HPDE6-E6E7 (cell line): ENCODE measurements around the gene PRDM16.

ENCODE experiments used
- DNase-seq: peaks from one replicate; pipeline ENCODE4 v3.0.0; 2011; ENCODE audit warnings: missing footprints; ENCODE audit errors: extremely low spot score

The PRDM16 gene

GRCh38 chr1:3206696-3207095 is 137.7 kb downstream of the PRDM16 start:
- DNase-seq = no peak

DNA sequence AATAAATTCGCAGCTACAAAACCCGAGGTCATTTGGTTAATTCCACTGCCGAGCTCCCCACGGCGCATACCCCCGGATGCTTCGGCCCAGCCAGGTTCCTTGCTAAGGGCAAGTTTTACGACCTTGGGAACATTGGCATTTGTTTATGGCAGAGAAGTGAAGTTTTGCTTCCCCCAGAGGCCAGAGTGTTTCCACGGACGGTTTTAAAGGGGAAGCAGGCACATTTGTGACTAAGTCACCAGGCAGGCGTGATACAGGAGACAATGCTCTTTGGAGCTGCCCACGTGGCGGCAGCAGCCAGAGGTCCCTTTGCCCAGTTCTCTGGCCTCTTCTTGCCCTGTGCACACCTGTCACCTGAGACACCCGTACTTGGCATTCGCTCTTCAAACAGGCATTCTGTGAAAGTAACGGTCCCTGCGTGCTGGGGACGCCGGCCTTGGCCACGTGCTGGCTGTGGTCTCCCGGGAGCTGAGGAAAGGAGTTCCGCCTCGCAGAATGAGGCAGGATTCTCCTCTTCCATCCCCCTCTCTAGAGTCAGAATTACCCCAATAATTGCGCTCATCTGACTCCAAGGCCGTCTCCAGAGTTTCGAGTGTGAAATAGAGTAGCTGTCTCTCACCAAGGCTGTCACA is 138.3 kb downstream of the PRDM16 start:
- DNase-seq = no peak

DNA sequence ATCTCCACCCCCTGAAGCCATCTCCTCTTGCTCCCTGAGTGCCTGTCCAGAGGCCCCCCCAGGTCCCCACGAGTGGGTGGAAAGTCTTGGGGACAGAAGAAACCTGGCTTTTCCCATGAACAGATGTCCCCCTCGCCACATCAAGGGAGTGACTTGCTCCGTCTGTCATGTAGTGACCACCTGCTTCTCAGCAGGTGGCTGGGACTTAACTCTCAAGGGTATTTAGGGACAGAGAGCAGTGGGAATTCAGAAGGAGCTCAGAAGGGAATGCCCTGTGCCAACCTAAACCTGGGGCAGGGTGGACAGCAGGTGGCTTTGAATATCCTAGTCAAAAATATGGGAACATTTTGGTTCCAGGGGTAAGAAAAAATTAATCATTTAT is 139.8 kb downstream of the PRDM16 start:
- DNase-seq = no peak

GRCh38 chr1:3209201-3209600 is 140.2 kb downstream of the PRDM16 start:
- DNase-seq = no peak

DNA sequence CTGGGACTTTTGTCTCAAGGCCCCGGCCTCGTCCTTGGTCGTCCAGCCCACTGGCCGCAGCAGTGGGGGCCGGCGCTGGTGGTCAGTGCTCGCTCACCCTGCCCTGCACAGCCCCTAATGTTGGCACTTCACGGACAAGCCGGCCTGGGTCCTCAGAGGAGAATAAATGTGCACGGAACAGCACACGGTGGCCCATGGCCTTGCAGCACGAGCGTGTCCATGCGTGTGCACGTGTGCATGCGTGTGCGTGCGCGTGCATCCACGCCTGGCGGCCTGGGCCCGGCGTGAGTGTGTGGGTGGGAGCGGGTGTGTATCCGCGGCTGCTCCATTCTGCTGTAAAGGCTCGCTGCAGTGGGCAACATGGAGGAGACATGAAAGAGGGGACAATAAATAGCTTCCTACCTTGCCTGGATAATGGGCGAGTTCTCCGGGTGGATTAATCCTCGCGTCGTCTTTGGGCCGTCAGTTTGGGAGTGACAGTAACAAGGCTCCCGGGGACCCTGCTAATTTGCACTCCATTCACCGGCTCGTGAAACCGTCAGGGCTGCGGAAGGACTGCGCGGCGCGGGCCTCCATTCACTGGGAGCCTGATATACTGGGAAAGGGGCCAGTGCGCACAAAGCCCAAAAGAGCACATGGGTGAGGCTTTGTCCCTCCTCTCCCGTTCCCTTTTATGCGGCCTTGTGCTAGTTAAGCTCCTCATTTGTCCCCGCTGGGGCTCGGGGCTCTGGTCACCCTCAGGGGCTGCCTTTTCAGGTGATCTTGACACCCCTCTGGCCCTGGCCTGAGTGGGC is 142.8 kb downstream of the PRDM16 start:
- no peak for DNase-seq

GRCh38 chr1:3212453-3213355 is 143.7 kb downstream of the PRDM16 start:
- DNase-seq = no peak

- DNase-seq = no peak
These were observed 144.7 kb downstream of the PRDM16 start for GRCh38 chr1:3213730-3214129.

DNA sequence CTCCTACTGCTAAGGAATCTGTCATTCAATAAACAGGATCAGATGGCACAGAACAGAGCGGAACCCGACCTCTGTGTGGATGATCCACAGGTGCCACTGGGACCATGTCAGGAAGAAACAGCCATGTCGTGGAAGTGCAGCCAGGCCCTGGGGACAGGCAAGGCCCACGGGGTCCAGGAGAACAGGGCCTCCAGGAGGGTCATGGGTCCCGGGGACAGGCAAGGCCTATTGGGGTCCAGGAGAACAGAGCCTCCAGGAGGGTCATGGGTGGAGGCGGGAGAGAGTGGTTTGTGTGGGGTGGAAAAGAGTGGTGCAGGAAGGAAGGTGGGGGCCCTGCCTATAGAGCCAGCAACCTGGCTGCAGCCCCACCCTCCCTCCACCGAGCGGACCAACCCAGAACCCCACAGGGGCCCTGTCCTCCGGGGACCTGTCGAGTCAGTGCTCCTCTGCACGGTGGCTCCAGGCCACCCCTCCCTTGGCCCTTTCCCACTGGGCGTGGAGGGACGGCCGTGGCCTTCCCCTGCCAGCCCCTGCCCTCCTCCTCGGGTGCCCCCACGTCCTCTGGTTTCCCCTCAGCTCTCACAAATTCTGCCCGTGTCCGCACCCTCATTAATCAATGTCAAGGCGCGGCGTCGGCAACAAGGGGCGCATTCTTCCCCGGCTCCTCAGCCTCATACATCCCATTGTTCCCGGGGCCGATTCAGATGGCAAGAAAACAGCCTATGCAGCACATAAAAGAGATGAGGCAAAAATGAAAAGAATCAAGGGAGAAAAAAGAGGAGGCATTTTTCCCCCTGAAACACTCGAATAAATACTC is 146.4 kb downstream of the PRDM16 start:
- no peak for DNase-seq

GRCh38 chr1:3216015-3216391 is 147.0 kb downstream of the PRDM16 start:
- no peak for DNase-seq

DNA sequence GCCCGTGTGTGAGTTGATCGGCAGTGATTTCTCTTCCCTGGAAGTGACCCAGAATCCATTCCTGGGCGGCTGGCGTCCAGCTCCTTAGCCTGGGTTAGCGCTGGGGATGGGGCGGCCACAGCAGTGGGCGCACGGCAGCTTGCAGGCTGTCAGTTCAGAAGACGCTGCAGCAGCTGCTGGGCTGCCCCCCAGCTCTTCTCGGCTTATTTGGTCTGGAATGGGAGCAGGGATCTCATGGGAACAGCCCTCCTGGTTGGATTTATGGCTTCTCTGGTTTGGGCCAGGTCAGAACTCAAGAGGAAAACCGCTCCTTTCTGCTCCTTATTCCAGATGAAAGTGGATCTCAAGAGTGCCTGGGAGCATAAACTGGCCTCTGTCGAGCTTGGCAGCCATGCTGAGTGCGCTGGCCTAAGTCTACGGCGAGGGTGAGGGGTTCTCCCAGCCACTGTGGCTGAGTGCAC is 148.2 kb downstream of the PRDM16 start:
- DNase-seq = no peak

DNA sequence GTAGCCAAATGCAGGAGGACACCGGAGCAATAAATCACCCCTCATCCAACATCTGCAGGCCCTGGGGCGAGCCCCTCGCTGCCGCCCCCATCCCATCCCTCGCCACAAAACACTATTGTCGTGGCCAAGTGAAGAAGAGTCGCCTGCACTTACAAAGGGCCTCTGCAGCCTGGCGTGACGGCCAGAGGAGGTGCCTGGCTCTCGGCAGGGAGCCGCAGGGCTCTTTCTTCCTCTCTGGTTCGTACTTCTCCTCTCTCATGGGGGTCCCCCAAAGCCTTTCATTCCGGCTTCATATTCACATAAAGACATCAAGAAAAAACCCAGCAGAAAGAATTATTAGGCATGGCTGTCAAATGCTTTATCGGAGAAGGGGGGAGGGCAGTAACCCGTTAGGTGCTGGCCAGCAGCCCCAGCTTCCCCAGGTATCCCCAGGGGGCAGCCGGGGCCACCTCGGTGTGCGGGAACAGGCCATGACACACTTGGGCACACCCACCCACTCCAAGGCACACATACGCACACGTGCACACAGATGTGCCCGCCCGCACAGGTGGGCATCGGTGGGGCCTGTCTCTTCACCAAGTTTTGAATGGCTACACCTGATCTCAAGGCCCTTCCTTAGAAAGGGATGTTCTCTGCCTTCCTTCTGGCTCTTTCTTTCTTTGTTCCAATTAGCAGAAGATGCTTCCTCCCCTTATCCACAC is 149.1 kb downstream of the PRDM16 start:
- DNase-seq = no peak

- DNase-seq = no peak
These were observed 150.2 kb downstream of the PRDM16 start for GRCh38 chr1:3219005-3219790.

DNA sequence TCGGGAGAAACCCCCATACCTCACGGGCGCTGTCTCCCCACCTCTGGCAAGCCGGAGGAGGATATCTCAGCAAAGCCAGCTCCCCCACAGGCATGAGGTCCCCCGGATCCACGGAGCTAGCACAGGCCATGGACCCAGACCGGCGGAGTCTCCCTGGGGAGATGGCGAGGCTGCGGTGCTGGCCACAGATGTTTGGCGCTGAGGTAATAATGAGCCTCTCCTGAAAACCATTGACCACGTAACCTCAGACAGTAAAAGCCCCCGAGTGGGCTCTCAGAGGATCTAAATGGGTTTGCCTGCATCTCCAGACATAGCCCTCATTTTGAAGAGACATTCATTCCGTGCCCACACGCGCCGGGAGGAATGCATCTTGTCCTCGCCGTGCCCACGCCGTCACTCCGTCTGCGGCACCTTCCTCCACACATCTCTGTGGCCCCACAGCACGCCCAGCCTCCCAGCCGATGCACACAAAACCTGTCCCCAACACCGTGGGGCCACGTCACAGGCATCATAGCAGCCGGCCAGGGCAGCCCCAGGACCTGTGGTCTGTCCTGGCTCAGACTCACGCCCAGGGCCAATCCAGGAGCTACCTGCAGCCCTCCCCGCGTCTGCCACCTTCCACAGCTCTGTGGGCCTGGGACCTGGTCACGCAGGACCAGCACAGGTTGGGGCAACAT is 150.9 kb downstream of the PRDM16 start:
- DNase-seq = no peak

DNA sequence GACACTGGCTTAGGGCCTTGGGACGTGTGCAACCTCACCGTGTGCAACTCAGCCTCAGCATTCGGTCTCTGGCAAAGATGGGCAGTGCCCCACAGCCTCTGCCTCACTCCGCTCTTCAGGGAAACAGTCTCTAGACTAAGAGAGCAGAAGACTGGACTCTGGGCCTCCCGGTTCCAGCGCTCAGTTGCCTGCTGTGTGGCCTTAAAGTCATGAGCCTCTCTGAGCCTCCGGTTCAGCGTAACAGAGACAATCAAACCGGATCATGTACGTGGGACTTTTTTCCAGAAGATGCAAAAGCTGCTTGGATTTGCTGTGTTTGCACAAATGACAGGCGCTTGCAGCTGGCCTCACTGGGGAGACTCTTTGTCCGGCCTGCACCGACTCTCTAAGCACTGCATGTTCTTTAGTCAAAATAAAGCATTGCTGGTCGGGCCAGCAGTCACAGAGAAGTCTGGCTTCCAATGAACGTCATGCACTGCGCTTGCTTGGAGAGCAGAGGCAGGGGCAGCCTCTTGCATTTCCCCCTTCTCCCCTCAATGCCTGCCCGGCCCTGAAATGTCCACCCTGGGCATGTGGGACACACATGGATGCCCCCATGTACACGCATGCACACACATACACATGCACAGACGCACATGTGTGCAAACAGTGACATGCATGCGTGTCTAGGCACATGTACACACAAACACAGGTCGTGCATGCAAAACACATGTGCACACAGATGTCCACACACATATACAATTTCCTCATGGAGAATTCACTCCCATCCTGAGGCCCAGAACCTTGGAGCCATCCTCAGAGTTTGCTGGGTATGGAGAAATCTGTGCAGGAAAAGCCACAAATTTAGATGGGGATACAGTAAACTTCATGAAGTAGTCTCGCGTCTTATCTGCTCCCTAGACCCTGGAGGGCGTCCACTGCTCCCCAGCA is 152.4 kb downstream of the PRDM16 start:
- DNase-seq = no peak

GRCh38 chr1:3222042-3222692 is 153.2 kb downstream of the PRDM16 start:
- no peak for DNase-seq

GRCh38 chr1:3225661-3226060 is 156.7 kb downstream of the PRDM16 start:
- no peak for DNase-seq

DNA sequence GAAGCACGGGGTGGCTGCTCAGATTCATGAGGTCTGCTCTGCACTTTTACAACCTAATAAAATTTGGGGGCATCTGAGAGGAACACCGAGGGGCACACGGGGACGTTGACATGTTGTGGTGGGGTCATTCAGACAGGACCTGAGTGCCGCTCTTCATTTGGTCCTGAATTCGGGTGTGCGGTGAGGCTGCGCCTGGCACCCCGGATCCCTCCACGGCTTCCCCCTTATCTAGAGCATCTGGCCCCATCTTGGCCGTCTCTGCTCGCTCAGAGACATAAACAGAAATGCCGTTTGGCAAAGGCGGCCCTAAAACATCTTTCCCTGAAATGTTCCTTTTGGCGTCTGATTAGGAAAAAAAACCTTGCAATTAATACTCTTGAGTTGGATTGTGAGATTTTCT is 157.2 kb downstream of the PRDM16 start:
- no peak for DNase-seq
